GM12878 (cell line): ENCODE measurements around the gene USP47. TPM values are rescaled to one million over a fixed set of nuclear protein-coding genes. Genes with fewer than 3 reads are reported as not detected.

Experiments used
- ATAC-seq: fragments of 200-7000 bp; cut with Tn5 transposase; 3 replicates; pipeline ENCODE4 v1.9.1; 2020; ENCODE audit warnings: mild to moderate bottlenecking, moderate library complexity
- BruUV-seq: library from RNA; stranded (reverse); fragments of 400-500 nt; replicated peaks from 2 replicates; lab custom pipeline; 2021; lab: Mats Ljungman, UMichigan
- CTCF ChIA-PET: fragments of 300-600 bp; sonication (Branson Sonifier 250); formaldehyde crosslinking; extraction: SDS; loops from one replicate; lab custom pipeline; 2021; ENCODE audit warnings: inconsistent platforms; lab: Yijun Ruan, JAX
- POLR2A ChIA-PET: fragments of 350-600 bp; formaldehyde crosslinking; extraction: SDS; loops from one replicate; lab custom pipeline; 2021; ENCODE audit warnings: inconsistent platforms; lab: Charles Lee
- RAD21 ChIA-PET: fragments of 300-600 bp; sonication (Branson Sonifier 250); formaldehyde crosslinking; loops from one replicate; lab custom pipeline; 2023; ENCODE audit warnings: antibody characterized with exemption; ENCODE audit not compliant: unreplicated experiment; lab: Charles Lee
- SMC1A ChIA-PET: fragments of 300-600 bp; sonication (Branson Sonifier 250); formaldehyde crosslinking; loops from one replicate; lab custom pipeline; 2023; ENCODE audit not compliant: unreplicated experiment, uncharacterized antibody; lab: Charles Lee
- DNase-seq: peaks from one replicate; pipeline ENCODE4 v3.0.0-alpha.2; 2011; ENCODE audit warnings: low read depth, low spot score
- FAIRE-seq: peaks from 3 replicates; lab custom pipeline; 2011; peaks lifted over from hg19 to GRCh38; lab: Jason Lieb, UNC
- H2AFZ ChIP-seq: 2 replicates; pipeline ENCODE4 v1.6.0; 2011; ENCODE audit warnings: low read depth, low read length, control low read depth; ENCODE audit not compliant: control insufficient read depth
- H3K27ac ChIP-seq: 2 replicates; pipeline ENCODE4 v1.5.1; 2011; ENCODE audit warnings: control low read depth; ENCODE audit not compliant: control insufficient read depth, insufficient read depth
- H3K27me3 ChIP-seq, 2 experiments: replicated peaks in 1 of 2; 2 replicates each; pipeline versions ENCODE4 v1.6.0 to v1.6.1; 2011; ENCODE audit warnings: low read length in 1 of 2; ENCODE audit not compliant: control insufficient read depth in 2 of 2, insufficient read depth in 2 of 2
- H3K36me3 ChIP-seq, 2 experiments: 2 replicates each; pipeline ENCODE4 v1.5.1; 2011; ENCODE audit warnings: low read length in 1 of 2; ENCODE audit not compliant: control insufficient read depth in 2 of 2, insufficient read depth in 2 of 2
- H3K4me1 ChIP-seq: 2 replicates; pipeline ENCODE4 v1.6.1; 2011; ENCODE audit warnings: mild to moderate bottlenecking, low read length, moderate library complexity, mixed read lengths; ENCODE audit not compliant: control insufficient read depth, insufficient read depth
- H3K4me2 ChIP-seq: 2 replicates; pipeline ENCODE4 v1.6.0; 2011; ENCODE audit warnings: control low read depth; ENCODE audit not compliant: control insufficient read depth, insufficient read depth
- H3K4me3 ChIP-seq: fragments of 200-600 bp; sonication (generic); 2 replicates; pipeline ENCODE4 v1.5.1; 2016
- H3K79me2 ChIP-seq: 2 replicates; pipeline ENCODE4 v1.6.0; 2011; ENCODE audit warnings: low read length; ENCODE audit not compliant: control insufficient read depth, insufficient read depth
- H3K9ac ChIP-seq: 2 replicates; pipeline ENCODE4 v1.8.0; 2011; ENCODE audit warnings: low read length, control low read depth, mixed read lengths; ENCODE audit not compliant: control insufficient read depth, insufficient read depth
- H3K9me3 ChIP-seq: replicated peaks from 3 replicates; pipeline ENCODE4 v1.5.1; 2011; ENCODE audit warnings: mild to moderate bottlenecking, low read length; ENCODE audit not compliant: control insufficient read depth, insufficient read depth
- H4K20me1 ChIP-seq: 2 replicates; pipeline ENCODE4 v1.6.0; 2011; ENCODE audit not compliant: control insufficient read depth, insufficient read depth
- ASH2L ChIP-seq: fragments of 300-600, 200-600 bp; sonication (generic); IDR thresholded peaks from 2 replicates; pipeline ENCODE4 v1.6.1; 2017; ENCODE audit warnings: low read depth, mild to moderate bottlenecking, borderline replicate concordance
- CBFB ChIP-seq: IDR thresholded peaks from 2 replicates; pipeline ENCODE4 v1.6.1; 2016; ENCODE audit warnings: antibody characterized with exemption, low read depth
- CEBPZ ChIP-seq: fragments of 150-350 bp; IDR thresholded peaks from 2 replicates; pipeline ENCODE4 v1.6.1; 2016; ENCODE audit warnings: low read depth, low read length
- E4F1 ChIP-seq: fragments of 450-650 bp; IDR thresholded peaks from 2 replicates; pipeline ENCODE4 v1.6.1; 2018; ENCODE audit warnings: borderline replicate concordance, mild to moderate bottlenecking; ENCODE audit not compliant: partially characterized antibody
- EGR1 ChIP-seq, 2 experiments: IDR thresholded peaks; 1 replicate in 1 of 2; 2 replicates in 1 of 2; pipeline ENCODE4 v1.6.1; 2011 to 2012; ENCODE audit warnings: low read depth in 2 of 2, low read length in 2 of 2, borderline replicate concordance in 1 of 2, mild to moderate bottlenecking in 1 of 2, moderate library complexity in 1 of 2
- JUND ChIP-seq: IDR thresholded peaks from 2 replicates; pipeline ENCODE4 v1.6.1; 2012; ENCODE audit warnings: low read depth, mild to moderate bottlenecking, low read length, improper control_type of control experiment, moderate library complexity
- LARP7 ChIP-seq: fragments of 450-650 bp; IDR thresholded peaks from 2 replicates; pipeline ENCODE4 v1.6.1; 2017; ENCODE audit warnings: mild to moderate bottlenecking
- NFXL1 ChIP-seq: fragments of 450-650 bp; IDR thresholded peaks from 2 replicates; pipeline ENCODE4 v1.6.1; 2017; ENCODE audit warnings: antibody characterized with exemption, mild to moderate bottlenecking, borderline replicate concordance
- RELA ChIP-seq: fragments of 450-650 bp; IDR thresholded peaks from 2 replicates; pipeline ENCODE4 v1.8.0; 2014; ENCODE audit warnings: borderline replicate concordance; ENCODE audit not compliant: partially characterized antibody
- TCF7 ChIP-seq: IDR thresholded peaks from 2 replicates; pipeline ENCODE4 v1.6.1; 2014; ENCODE audit warnings: antibody characterized with exemption, borderline replicate concordance
- WRNIP1 ChIP-seq: IDR thresholded peaks from 2 replicates; pipeline ENCODE4 v1.6.1; 2011; ENCODE audit warnings: low read depth, low read length, improper control_type of control experiment, borderline replicate concordance
- ZBED1 ChIP-seq: IDR thresholded peaks from 2 replicates; pipeline ENCODE4 v1.6.1; 2016; ENCODE audit warnings: borderline replicate concordance
- WGBS: methylation state at CpG from one replicate; pipeline ENCODE4 v1.1.6; 2016; ENCODE audit warnings: low lambda C conversion rate; ENCODE audit not compliant: insufficient replicate concordance, insufficient coverage; ENCODE audit errors: missing lambda C conversion rate; 5-methylcytosine and 5-hydroxymethylcytosine counted together
- in situ Hi-C: fragments of 300-500 bp; cut with MboI; formaldehyde crosslinking; loops from 9 replicates; pipeline ENCODE4 v1.14.3; 2018; ENCODE audit warnings: mixed read lengths
- intact Hi-C: fragments of 100-400 bp; cut with micrococcal nuclease; formaldehyde crosslinking; loops from one replicate; pipeline ENCODE4 v1.14.2; 2022; ENCODE audit not compliant: unreplicated experiment
- polyA plus RNA-seq, 11 experiments: library from polyadenylated mRNA; depleted of rRNA in 4 of 11; unstranded in 6 of 11; stranded (reverse) in 5 of 11; fragments of >200 nt; fragmentation: Nextera tagmentation in 4 of 11; fragmentation: Illumina TruSeq in 1 of 11; extraction: Ambion mirVana in 4 of 11; extraction: Trizol in 1 of 11; gene quantifications; 1 replicate in 1 of 11; 2 replicates in 10 of 11; pipeline versions ENCODE4 v1.2.1 to v1.2.3, GENCODE V29; 2011 to 2016; ENCODE audit warnings: inconsistent platforms in 2 of 11, missing spikeins in 2 of 11, low read depth in 1 of 11
- total RNA-seq, 4 experiments: library from RNA; depleted of rRNA in 3 of 4; stranded (reverse); fragments of >200 nt in 3 of 4; fragmentation: Illumina TruSeq in 1 of 4; extraction: Trizol in 1 of 4; gene quantifications; 2 replicates each; pipeline versions ENCODE4 v1.2.1 to v1.2.3, GENCODE V29; 2013 to 2021

The USP47 gene
- total and polyA plus RNA-seq, 10 of the 15 experiments (the other 5 are each of a cell fraction or from before 2014, with no cell fraction given): 13.9 to 54.0 (median 31.6) TPM

GRCh38 chr11:11805228-11805627 is 36.5 kb upstream of the USP47 start:
- no peaks in the 10 kb centered on the region for H3K36me3 ChIP-seq
- no peak for DNase-seq
- H4K20me1 ChIP-seq: no peaks in the 10 kb centered on the region
- H3K9me3 ChIP-seq: no peaks in the 10 kb centered on the region
- no peak for TF ChIP-seq LARP7
- TF ChIP-seq TCF7: no peak
- no peak for TF ChIP-seq ASH2L
- TF ChIP-seq EGR1 (IDR thresholded peaks at IDR 0.05; ENCODE audit: borderline replicate concordance in 1 of 2, low read depth in 2 of 2, low read length in 2 of 2): no peak
- no peak for TF ChIP-seq RELA
- TF ChIP-seq, all 136 proteins: peak for 0
- intact Hi-C loops (no loop called here), in situ Hi-C loops (no loop called here)
- no peak for ATAC-seq
- no peak overlapping the region for H3K4me2 ChIP-seq
- H3K4me3 ChIP-seq: no peak overlapping the region
- no peaks in the 10 kb centered on the region for H3K4me1 ChIP-seq
- RAD21 ChIA-PET: no interaction called here
- H2AFZ ChIP-seq: no peak overlapping the region
- no peak overlapping the region for H3K27ac ChIP-seq
- 36% methylated on average over 1 of the region's 1 CpG for WGBS
- SMC1A ChIA-PET: interaction anchor here (0.9 kb wide), 1 partner anchor 114 kb away, joined by 3 read pairs; no protein-coding TSS in a partner anchor
- no peaks in the 10 kb centered on the region; a peak in 1 of 4 replicates for H3K27me3 ChIP-seq
- H3K9ac ChIP-seq: no peak overlapping the region
- CTCF ChIA-PET: interaction anchor here (1.2 to 2.5 kb wide), 2 partner anchors 12 to 17 kb away, joined by 3 to 8 read pairs; no protein-coding TSS in a partner anchor
- POLR2A ChIA-PET: no interaction called here
- no peak for FAIRE-seq
- BruUV-seq: no TSS peak
- H3K79me2 ChIP-seq: no peaks in the 10 kb centered on the region

GRCh38 chr11:11806074-11806473 is 35.7 kb upstream of the USP47 start:
- Histone ChIP-seq H3K27me3 (no peaks in the 10 kb centered on the region; a peak in 1 of 4 replicates), H3K79me2 (no peaks in the 10 kb centered on the region), H3K9ac (no peak overlapping the region), H3K27ac (no peak overlapping the region), H3K4me1 (no peaks in the 10 kb centered on the region), H3K4me3 (no peak overlapping the region), H3K4me2 (no peak overlapping the region), H4K20me1 (no peaks in the 10 kb centered on the region), H3K9me3 (no peaks in the 10 kb centered on the region), H2AFZ (no peak overlapping the region), H3K36me3 (no peaks in the 10 kb centered on the region)
- POLR2A ChIA-PET: no interaction called here
- SMC1A ChIA-PET: interaction anchor here (1.1 kb wide), 1 partner anchor 238 kb away, joined by 3 read pairs; no protein-coding TSS in a partner anchor
- WGBS: 53% methylated on average over 3 of the region's 3 CpGs
- no peak for ATAC-seq
- BruUV-seq: no TSS peak
- intact Hi-C loops (no loop called here), in situ Hi-C loops (no loop called here)
- RAD21 ChIA-PET: no interaction called here
- no peak for DNase-seq
- CTCF ChIA-PET: interaction anchor here (0.9 to 2.5 kb wide), 4 partner anchors 11 to 786 kb away, joined by 3 to 8 read pairs (median 3); partner anchors contain the start of gene USP47
- FAIRE-seq: no peak
- TF ChIP-seq E4F1 (no peak), CEBPZ (no peak), CBFB (no peak), ASH2L (no peak), JUND (no peak), ZBED1 (no peak), WRNIP1 (no peak), NFXL1 (no peak)
